H1 (cell line): ENCODE data around the gene CBR4.

ENCODE experiments used
- KDM5A ChIP-seq: fragments of 200-600 bp; IDR thresholded peaks from 2 replicates; pipeline ENCODE4 v1.7.1; 2012; ENCODE audit warnings: mild to moderate bottlenecking, low read length, inconsistent platforms, mixed read lengths
- RAD21 ChIP-seq, 2 experiments: IDR thresholded peaks in 1 of 2; conservative IDR thresholded peaks in 1 of 2; 2 replicates each; pipeline ENCODE4 v1.6.1; 2011; ENCODE audit warnings: low read depth in 2 of 2, low read length in 2 of 2, improper control_type of control experiment in 1 of 2, inconsistent platforms in 1 of 2, mild to moderate bottlenecking in 1 of 2, moderate library complexity in 1 of 2
- RNF2 ChIP-seq: fragments of 200-900, 300-1000 bp; sonication (generic); IDR thresholded peaks from 2 replicates; pipeline ENCODE4 v1.7.1; 2016; ENCODE audit warnings: borderline replicate concordance, low read depth, mild to moderate bottlenecking, antibody characterized with exemption, low read length; ENCODE audit not compliant: poor library complexity, severe bottlenecking; ENCODE audit errors: missing control alignments
- TAF1 ChIP-seq: IDR thresholded peaks from 2 replicates; pipeline ENCODE4 v1.6.1; 2011; ENCODE audit warnings: mild to moderate bottlenecking, low read depth, low read length
- TEAD4 ChIP-seq: IDR thresholded peaks from 2 replicates; pipeline ENCODE4 v1.6.1; 2012; ENCODE audit warnings: low read depth, low read length, inconsistent platforms, mixed read lengths
- TF ChIP-seq, protein P1 (sequence below), 3 experiments: IDR thresholded peaks; 1 replicate in 2 of 3; 2 replicates in 1 of 3; pipeline versions ENCODE4 v1.5.1 to v1.6.1; 2011; ENCODE audit warnings: low read length in 3 of 3, mild to moderate bottlenecking in 3 of 3, inconsistent platforms in 2 of 3, low read depth in 1 of 3, moderate library complexity in 1 of 3; ENCODE audit not compliant: insufficient read depth in 1 of 3; ENCODE audit errors: control extremely low read depth in 1 of 3
- TF ChIP-seq, protein P2 (sequence below): IDR thresholded peaks from 2 replicates; pipeline ENCODE4 v1.6.1; 2012; ENCODE audit warnings: inconsistent platforms

DNA sequence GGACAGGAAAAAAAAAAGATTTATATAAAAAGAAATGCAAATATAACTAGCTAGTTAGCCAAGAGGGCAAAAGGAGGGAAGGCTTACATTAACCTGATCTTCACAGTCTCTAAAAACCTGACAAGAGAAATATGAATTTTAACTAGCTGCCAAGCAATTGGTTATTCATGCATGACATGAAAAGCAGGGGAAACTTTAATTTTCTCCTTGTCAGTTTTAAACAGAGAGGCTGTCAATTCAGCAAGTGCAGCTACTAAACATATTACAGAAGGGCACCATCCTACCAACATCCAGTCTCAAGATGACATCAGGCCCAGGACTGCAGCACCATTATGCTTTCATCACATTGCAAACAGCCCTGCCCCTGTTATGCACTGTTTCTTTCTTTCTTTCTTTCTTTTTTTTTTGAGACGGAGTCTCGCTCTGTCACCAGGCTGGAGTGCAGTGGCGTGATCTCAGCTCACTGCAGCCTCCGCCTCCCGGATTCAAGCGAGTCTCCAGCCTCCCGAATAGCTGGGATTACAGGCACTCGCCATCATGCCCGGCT lies 38.9 kb upstream of the CBR4 start:
- TF ChIP-seq KDM5A (no peak), RAD21 (IDR thresholded peaks at IDR 0.05 in 1 of 2, conservative IDR thresholded peaks at IDR 0.05 in 1 of 2; ENCODE audit: low read depth in 2 of 2, low read length in 2 of 2) (no peak), TAF1 (no peak), TEAD4 (no peak), RNF2 (no peak)
- TF ChIP-seq, protein P1, sequence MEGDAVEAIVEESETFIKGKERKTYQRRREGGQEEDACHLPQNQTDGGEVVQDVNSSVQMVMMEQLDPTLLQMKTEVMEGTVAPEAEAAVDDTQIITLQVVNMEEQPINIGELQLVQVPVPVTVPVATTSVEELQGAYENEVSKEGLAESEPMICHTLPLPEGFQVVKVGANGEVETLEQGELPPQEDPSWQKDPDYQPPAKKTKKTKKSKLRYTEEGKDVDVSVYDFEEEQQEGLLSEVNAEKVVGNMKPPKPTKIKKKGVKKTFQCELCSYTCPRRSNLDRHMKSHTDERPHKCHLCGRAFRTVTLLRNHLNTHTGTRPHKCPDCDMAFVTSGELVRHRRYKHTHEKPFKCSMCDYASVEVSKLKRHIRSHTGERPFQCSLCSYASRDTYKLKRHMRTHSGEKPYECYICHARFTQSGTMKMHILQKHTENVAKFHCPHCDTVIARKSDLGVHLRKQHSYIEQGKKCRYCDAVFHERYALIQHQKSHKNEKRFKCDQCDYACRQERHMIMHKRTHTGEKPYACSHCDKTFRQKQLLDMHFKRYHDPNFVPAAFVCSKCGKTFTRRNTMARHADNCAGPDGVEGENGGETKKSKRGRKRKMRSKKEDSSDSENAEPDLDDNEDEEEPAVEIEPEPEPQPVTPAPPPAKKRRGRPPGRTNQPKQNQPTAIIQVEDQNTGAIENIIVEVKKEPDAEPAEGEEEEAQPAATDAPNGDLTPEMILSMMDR (IDR thresholded peaks at IDR 0.05; ENCODE audit: control extremely low read depth in 1 of 3, insufficient read depth in 1 of 3, low read depth in 1 of 3, low read length in 3 of 3), result no peak
- TF ChIP-seq, protein P2, sequence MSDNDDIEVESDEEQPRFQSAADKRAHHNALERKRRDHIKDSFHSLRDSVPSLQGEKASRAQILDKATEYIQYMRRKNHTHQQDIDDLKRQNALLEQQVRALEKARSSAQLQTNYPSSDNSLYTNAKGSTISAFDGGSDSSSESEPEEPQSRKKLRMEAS, result no peak
